HG02798 (cell line): ENCODE results near the gene UNKL.
A peak's percentile ranks its signal among the peaks of the same experiment; 100 is the strongest.

Experiments
- ATAC-seq: cut with Tn5 transposase; IDR thresholded peaks from one replicate; pipeline ENCODE4 v1.9.1; 2021; ENCODE audit warnings: mild to moderate bottlenecking; ENCODE audit not compliant: unreplicated experiment, poor library complexity

The UNKL gene

DNA sequence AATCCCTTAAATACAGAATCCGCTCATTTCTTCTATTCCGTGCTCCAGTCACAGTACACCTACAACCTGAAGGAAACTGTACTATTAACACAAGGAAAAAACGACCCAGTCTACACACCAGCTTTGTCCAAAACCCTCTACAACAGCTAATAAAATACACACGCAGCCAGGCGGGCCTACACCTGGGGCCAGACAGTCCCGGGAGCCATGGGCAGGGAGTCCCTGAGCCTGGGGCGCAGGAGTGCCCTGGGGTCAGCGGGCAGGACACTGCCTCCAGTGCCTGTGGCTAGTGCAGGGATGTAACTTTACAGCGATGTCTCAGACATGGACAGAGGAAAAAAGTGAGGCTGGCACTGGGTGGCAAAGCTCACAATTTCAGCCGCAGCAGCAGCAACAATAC lies 34.3 kb downstream of the UNKL start:
- ATAC-seq = no peak

GRCh38 chr16:1379304-1380076 lies 35.0 kb downstream of the UNKL start:
- ATAC-seq = peak; percentile 51

DNA sequence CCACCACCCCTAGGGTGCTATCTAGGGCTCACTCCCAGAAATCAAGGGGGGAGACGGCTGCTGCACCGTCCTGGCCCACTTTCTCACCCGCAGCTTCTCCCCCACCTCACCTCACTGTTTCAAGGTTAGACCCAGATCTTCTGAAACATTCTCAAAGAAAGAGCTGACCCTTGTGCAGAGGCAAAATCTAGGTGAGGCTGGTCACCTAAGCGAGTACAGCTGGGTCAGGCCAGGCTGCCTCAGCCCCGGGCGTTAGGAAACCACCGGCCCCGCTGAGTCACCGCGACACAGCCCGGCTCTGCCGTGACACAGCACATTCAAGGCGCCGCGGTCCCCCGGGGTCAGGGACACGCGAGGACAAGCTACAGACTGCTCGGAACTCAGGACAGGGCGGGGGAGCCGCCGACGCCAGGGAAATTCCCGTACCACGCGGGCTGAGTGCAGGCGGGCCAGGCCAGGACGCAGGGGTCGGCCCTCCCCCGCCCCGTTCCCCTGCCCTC lies 35.6 kb downstream of the UNKL start:
- ATAC-seq = peak; percentile 45

DNA sequence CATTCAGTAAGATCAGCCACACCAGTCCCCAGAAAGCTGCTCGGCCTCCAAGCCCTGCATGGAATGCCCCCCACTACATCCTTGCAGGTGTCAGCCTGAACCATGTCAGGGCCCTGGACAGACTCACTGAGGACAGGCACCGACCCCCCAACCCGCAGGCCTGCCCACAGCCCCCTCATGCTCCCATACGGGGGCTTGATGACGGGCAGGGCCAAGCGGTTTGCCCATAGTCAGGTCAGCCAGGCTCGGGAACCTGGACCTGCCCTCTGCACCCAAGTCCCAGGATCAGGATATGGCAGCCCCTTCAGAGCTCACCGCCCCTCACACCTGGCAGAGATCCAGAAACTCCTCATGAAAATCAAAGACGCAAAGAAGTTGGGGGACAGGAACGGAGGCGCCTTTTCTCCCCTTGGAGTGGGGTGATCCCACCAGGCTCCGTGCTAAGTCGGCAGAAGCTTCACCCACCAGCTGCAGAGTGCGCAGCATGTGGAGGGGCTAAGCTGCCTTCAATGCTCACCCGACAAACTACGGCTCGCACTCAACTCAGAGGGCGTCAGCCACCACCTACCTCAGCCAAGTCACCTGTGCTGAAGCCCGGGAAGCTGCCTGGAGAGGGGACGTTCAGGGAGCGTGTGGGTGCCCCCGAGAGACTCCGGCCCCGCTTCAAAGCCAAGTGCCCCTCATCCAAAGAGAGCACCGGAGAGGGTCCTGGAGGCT lies 36.3 kb downstream of the UNKL start:
- no peak for ATAC-seq

DNA sequence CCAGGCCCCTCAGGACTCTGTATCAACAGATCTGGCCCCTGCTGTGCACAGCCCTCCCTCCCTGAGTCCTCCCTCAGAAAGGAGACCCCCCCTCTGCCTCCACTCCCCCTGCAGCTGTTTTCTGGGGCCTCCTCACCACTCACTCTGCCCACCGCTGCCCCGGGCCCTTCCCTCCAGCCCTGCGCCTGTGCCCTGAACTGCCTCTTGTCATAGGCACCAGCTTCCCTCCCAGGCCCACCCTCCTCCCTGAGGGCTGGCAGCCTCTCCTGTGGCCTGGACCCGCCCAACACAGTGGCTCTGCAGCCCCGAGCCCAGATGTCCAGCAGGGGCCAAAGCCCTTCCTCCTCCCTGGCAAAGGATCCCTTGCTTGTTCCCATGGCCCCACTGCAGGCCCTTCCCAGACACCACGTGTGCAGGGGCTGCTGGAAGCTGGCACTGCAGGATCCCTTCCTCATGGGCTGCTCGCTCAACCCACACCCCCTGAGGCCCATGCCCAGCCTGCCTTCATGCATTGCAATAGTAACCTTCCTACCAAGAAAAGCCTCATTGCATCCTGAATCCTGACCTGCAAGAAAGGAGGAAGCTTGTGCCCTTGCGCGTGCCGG lies 37.0 kb downstream of the UNKL start:
- ATAC-seq = no peak

DNA sequence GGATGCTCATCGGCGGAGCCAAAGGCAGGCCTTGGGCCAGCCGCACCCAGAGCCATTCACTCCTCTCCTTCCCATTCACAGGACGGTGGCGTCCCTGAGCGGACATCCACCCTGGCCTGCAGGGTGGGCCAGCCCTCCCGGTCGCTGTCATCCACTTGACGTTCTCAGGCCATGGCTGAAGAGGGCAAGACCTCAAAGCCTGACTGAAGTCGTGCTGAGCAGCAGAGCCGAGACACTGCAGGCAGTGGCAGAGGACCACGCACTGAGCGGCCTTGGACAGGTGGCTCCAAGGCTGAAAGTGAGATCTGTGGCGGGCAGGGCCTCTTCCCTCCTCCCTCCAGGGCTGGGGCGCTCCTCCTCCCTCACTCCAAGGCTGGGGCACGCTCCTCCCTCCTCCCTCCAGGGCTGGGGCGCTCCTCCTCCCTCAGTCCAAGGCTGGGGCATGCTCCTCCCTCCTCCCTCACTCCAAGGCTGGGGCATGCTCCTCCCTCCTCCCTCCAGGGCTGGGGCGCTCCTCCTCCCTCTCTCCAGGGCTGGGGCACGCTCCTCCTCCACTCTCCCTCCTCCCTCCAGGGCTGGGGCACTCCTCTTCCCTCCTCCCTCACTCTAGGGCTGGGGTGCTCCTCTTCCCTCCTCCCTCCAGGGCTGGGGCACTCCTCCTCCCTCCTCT lies 38.6 kb downstream of the UNKL start:
- ATAC-seq = no peak

DNA sequence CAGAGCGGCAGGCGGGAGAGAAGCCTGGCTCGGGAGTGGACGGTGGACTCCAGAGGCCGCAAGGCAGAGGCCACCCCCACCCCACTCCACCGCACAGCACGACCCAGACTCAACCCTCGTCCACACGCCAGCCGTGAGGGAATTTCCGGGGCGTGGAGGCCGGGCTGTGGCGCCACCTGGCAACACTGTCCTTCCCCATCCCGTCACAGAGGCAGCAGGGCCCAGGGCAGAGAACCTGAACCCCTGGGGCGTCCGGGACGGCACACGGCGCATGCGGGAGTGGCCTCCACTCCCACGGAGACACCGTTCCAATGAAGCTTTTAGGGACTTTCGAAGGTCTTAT lies 39.2 kb downstream of the UNKL start:
- ATAC-seq = no peak

DNA sequence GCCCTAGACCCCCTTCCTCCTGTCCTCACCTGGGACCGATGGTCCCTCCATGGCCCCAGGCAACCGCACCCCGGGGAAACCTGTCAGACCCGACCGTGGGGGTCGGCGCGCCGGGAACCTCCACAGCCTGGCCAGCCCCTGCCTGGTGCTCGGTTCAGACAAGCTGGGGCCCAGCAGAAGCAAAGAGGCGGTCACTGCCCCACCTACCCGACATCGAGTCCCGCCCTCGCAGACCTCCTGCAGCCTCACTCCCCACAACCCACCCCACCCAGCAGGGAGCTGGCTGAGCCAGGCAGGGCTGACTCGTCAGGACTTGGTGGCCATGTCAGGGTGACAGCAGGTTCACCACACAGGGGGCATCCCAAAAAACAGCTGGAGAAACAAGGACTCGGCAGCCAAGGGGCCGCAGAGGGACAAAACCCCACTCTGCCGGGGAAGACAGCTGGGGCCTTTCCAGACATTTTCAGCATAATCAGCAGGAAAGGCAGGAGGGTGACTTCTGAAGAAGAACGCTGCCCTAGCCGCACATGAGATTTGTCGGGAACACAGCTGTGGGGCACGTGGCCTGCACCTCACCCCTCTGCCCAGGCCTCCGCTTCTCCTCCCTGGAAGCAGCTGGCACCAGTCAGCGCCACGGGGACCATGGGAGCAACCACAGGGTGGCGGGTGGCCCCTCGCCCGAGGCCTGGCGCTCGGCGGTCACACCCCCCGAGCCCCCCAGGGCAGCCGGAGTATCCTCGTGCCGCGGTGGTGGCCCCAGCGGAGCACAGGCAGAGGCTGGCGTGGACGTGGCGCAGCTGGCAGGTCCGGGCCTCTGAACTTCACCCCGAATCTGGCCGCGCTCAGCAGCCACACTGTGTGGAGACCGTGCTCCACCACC lies 39.8 kb downstream of the UNKL start:
- no peak for ATAC-seq

DNA sequence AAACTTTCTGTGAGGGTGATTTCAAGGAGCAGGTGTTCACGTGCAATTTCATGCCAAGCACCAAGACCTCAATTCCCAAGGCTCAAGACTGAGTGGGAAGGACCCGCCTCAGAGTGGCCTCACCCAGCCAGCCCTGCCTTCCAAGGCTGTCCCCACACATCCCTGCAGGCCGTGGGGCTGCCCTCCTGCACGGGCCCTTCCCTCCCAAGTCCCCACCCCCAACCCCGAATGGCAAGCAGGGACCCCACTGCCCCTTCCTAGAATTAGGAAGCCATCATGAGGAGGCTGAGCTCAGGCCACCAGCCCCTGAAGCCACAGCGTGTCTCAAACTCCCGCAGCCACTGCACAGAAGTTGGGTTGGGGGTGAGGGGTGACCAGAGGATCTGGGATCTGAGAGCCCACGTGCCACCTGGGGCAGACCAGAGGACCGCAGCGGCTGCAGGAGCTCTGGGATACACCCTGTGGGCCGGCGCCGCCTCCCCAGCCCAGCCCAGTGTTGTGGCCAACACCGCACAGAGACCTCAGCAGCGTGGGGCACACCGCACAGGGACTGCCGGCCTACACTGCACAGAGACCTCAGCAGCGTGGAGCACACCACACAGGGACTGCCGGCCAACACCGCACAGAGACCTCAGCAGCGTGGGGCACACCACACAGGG lies 42.1 kb downstream of the UNKL start:
- no peak for ATAC-seq

GRCh38 chr16:1371054-1371978 lies 43.2 kb downstream of the UNKL start:
- no peak for ATAC-seq

GRCh38 chr16:1367486-1368174 lies 46.9 kb downstream of the UNKL start:
- no peak for ATAC-seq

DNA sequence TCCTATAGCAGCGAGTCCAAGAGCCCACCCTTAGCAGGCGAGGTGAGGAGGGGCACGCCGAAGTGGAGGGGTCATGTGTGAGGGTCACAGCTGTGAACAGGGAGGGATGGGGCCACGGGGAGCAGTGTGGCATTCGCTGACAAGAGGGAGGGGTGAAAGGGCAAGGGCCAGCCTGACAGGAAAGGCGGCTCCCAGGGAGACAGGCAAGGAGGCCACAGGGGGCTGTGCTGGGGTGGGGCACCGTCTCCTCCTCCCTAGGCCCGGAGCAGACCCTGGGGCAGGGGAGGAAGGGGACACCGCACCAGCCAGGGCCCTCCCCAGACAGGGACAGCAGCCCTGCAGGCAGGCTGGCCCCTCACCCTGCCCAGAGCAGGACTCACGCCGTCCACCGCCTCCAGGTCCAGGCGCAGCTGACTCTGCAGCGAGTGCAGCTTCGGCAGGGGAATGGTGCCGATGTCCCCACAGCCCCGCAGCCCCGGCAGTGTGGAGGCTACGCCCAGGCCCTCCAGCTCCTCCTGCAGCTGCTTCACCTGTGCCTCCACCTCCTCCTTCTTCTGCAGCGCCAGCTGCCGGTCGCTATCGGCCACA lies 47.7 kb downstream of the UNKL start:
- no peak for ATAC-seq

GRCh38 chr16:1366060-1366711 lies 48.3 kb downstream of the UNKL start:
- ATAC-seq = no peak

DNA sequence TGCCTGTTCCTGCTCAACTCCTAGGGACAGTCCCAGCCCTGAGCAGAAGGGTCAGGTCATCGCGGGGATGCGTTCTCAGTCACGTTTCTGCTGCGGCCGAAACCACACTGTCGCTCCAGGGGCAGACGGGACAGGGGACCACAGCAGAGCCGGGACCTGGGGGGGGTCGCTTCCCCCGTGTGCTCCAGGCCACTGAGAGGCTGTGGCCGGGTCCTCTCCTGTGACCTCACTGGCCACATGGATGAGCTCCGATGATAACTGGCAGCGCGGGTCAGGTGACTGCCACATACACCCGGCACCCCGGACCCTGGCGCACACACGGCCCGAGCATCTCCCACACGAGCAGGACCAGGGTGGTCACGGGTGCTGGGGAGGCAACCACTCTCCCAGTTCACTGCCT lies 50.0 kb downstream of the UNKL start:
- ATAC-seq = no peak

- ATAC-seq = peak; percentile 42
These were observed 50.9 kb downstream of the UNKL start for GRCh38 chr16:1363501-1364041.

- ATAC-seq = no peak
These were observed 51.7 kb downstream of the UNKL start for GRCh38 chr16:1362807-1363206.
